Mesenchymal stem cell (in vitro differentiated cells and primary cell): ENCODE data around the gene PADI6.
A peak's percentile ranks its signal among the peaks of the same experiment; 100 is the strongest.

ENCODE experiments used
- DNase-seq: peaks from one replicate; pipeline ENCODE4 v3.0.0-alpha.2; 2013
- H2AFZ ChIP-seq: one replicate; pipeline ENCODE4 v1.6.1; 2013; ENCODE audit warnings: low read depth, mild to moderate bottlenecking, control low read depth, inconsistent platforms, low read length, moderate library complexity
- H2AK5ac ChIP-seq: 2 replicates; pipeline ENCODE4 v1.6.1; 2013; ENCODE audit warnings: low read length, moderate library complexity, mild to moderate bottlenecking, inconsistent platforms; ENCODE audit not compliant: severe bottlenecking
- H2BK120ac ChIP-seq: one replicate; pipeline ENCODE4 v1.6.1; 2013; ENCODE audit warnings: low read depth, mild to moderate bottlenecking, inconsistent platforms, low read length, moderate library complexity
- H2BK12ac ChIP-seq, 2 experiments: one replicate each; pipeline ENCODE4 v1.6.1; 2013; ENCODE audit warnings: inconsistent platforms in 2 of 2, low read length in 2 of 2, mild to moderate bottlenecking in 2 of 2, moderate library complexity in 2 of 2, control low read depth in 1 of 2
- H2BK15ac ChIP-seq: one replicate; pipeline ENCODE4 v1.6.1; 2013; ENCODE audit warnings: mild to moderate bottlenecking, low read depth, inconsistent platforms; ENCODE audit not compliant: poor library complexity, severe bottlenecking
- H2BK5ac ChIP-seq: 2 replicates; pipeline ENCODE4 v1.6.1; 2013; ENCODE audit warnings: low read depth, mild to moderate bottlenecking, low read length, control low read depth, inconsistent platforms; ENCODE audit not compliant: poor library complexity, severe bottlenecking
- H3K14ac ChIP-seq, 2 experiments: one replicate each; pipeline ENCODE4 v1.6.1; 2013; ENCODE audit warnings: inconsistent platforms in 2 of 2, low read length in 2 of 2, control low read depth in 1 of 2, mild to moderate bottlenecking in 1 of 2, moderate library complexity in 1 of 2
- H3K18ac ChIP-seq, 2 experiments: one replicate each; pipeline ENCODE4 v1.6.1; 2013; ENCODE audit warnings: inconsistent platforms in 2 of 2, low read length in 2 of 2, control low read depth in 1 of 2, low read depth in 1 of 2, mild to moderate bottlenecking in 1 of 2
- H3K23ac ChIP-seq, 2 experiments: one replicate each; pipeline ENCODE4 v1.6.1; 2013; ENCODE audit warnings: inconsistent platforms in 2 of 2, low read length in 2 of 2, mild to moderate bottlenecking in 2 of 2, moderate library complexity in 2 of 2, control low read depth in 1 of 2
- H3K27ac ChIP-seq: 2 replicates; pipeline ENCODE4 v1.5.1; 2013; ENCODE audit warnings: mild to moderate bottlenecking, moderate library complexity, low read length, control low read depth, inconsistent platforms; ENCODE audit not compliant: poor library complexity, severe bottlenecking
- H3K27me3 ChIP-seq, 2 experiments: 2 replicates each; pipeline versions ENCODE4 v1.6.1 to v1.7.0; 2013; ENCODE audit warnings: low read length in 2 of 2, mild to moderate bottlenecking in 2 of 2, moderate library complexity in 2 of 2, control low read depth in 1 of 2, inconsistent platforms in 1 of 2; ENCODE audit not compliant: control insufficient read depth in 1 of 2, insufficient read depth in 1 of 2
- H3K36me3 ChIP-seq, 2 experiments: 2 replicates each; pipeline versions ENCODE4 v1.6.1 to v1.7.0; 2013; ENCODE audit warnings: low read length in 2 of 2, control low read depth in 1 of 2, inconsistent platforms in 1 of 2, low read depth in 1 of 2, mild to moderate bottlenecking in 1 of 2; ENCODE audit not compliant: insufficient read depth in 2 of 2, control insufficient read depth in 1 of 2
- H3K4ac ChIP-seq, 2 experiments: one replicate each; pipeline ENCODE4 v1.6.1; 2013; ENCODE audit warnings: inconsistent platforms in 2 of 2, low read length in 2 of 2, mild to moderate bottlenecking in 2 of 2, moderate library complexity in 2 of 2, control low read depth in 1 of 2, low read depth in 1 of 2
- H3K4me1 ChIP-seq: 2 replicates; pipeline ENCODE4 v1.6.1; 2013; ENCODE audit warnings: low read depth, low read length, control low read depth; ENCODE audit not compliant: control insufficient read depth, insufficient read depth
- H3K4me2 ChIP-seq: 2 replicates; pipeline ENCODE4 v1.6.1; 2013; ENCODE audit warnings: low read length, mild to moderate bottlenecking, inconsistent platforms; ENCODE audit not compliant: poor library complexity, severe bottlenecking
- H3K4me3 ChIP-seq, 2 experiments: 2 replicates each; pipeline versions ENCODE4 v1.5.1 to v1.7.0; 2013; ENCODE audit warnings: low read length in 2 of 2, mild to moderate bottlenecking in 2 of 2, control low read depth in 1 of 2, low read depth in 1 of 2; ENCODE audit not compliant: insufficient read depth in 1 of 2
- H3K79me1 ChIP-seq: replicated peaks from 2 replicates; pipeline ENCODE4 v1.6.1; 2013; ENCODE audit warnings: mild to moderate bottlenecking, control low read depth, low read length, inconsistent platforms; ENCODE audit not compliant: poor library complexity, severe bottlenecking
- H3K9ac ChIP-seq: 2 replicates; pipeline ENCODE4 v1.7.0; 2013; ENCODE audit warnings: mild to moderate bottlenecking, low read length, moderate library complexity
- H3K9me3 ChIP-seq: 2 replicates; pipeline ENCODE4 v1.7.0; 2013; ENCODE audit warnings: mild to moderate bottlenecking, low read length; ENCODE audit not compliant: control insufficient read depth
- H4K8ac ChIP-seq: one replicate; pipeline ENCODE4 v1.6.1; 2013; ENCODE audit warnings: inconsistent platforms, mild to moderate bottlenecking, low read length, moderate library complexity
- H4K91ac ChIP-seq: one replicate; pipeline ENCODE4 v1.6.1; 2013; ENCODE audit warnings: mild to moderate bottlenecking, low read length, inconsistent platforms
- WGBS: methylation state at CpG from one replicate; pipeline ENCODE4 v1.1.7; 2013; ENCODE audit warnings: mixed read lengths; 5-methylcytosine and 5-hydroxymethylcytosine counted together

Gene PADI6

DNA sequence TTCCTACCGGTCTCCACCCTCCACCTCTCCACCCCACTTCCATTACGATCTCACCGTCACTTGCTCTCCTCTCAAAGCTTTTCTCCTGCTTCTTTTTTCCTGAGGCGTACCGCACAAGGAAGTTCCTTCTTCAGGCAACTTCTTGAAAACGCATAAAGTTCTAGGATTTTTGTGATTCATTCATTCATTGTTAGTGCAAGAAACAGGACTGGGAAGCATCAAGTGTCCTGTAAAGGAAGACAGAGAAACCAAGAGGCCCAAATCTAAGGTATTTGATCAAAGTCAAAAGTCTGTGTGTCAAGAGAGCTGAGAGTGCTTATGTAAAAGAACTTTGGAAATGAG lies 68.8 kb downstream of the PADI6 start:
- H3K36me3 ChIP-seq = peaks cover 0 to 3% of the 10 kb centered on the region in 2 experiments

GRCh38 chr1:17441265-17441992 lies 69.4 kb downstream of the PADI6 start:
- DNase-seq = peak; percentile 38
- Histone ChIP-seq H3K4me2 (no peak overlapping the region), H2BK120ac (no peak overlapping the region), H2BK15ac (no peak overlapping the region), H3K36me3 (peaks cover 0 to 3% of the 10 kb centered on the region in 2 experiments), H3K79me1 (peaks cover 2% of the 10 kb centered on the region), H4K91ac (no peak overlapping the region), H3K18ac (no peak overlapping the region), H3K4ac (no peak overlapping the region), H2BK12ac (no peak overlapping the region), H3K4me3 (no peak overlapping the region), H3K9me3 (no peaks in the 10 kb centered on the region), H4K8ac (no peak overlapping the region), H2AK5ac (no peak overlapping the region), H2AFZ (no peak overlapping the region), H3K27me3 (no peaks in the 10 kb centered on the region), H3K9ac (peak overlapping the region; percentile 90), H3K27ac (no peak overlapping the region), H3K4me1 (peaks cover 16% of the 10 kb centered on the region), H3K14ac (no peak overlapping the region), H3K23ac (no peak overlapping the region), H2BK5ac (no peak overlapping the region)
- WGBS = 35% methylated on average over 9 of the region's 10 CpGs

More for the DNA sequence above, 68.8 kb downstream of the PADI6 start:
- H3K23ac ChIP-seq = no peak overlapping the region
- no peaks in the 10 kb centered on the region for H3K27me3 ChIP-seq
- no peak overlapping the region for H2BK5ac ChIP-seq
- H4K91ac ChIP-seq = no peak overlapping the region
- peak overlapping the region in 1 of 2 experiments; percentile 77 for H2BK12ac ChIP-seq
- no peak overlapping the region for H3K4me2 ChIP-seq
- H3K9ac ChIP-seq = peak overlapping the region; percentile 90
- peak overlapping the region in 1 of 2 experiments; percentile 83 for H3K4me3 ChIP-seq
- H3K9me3 ChIP-seq = no peaks in the 10 kb centered on the region
- peaks cover 19% of the 10 kb centered on the region for H3K4me1 ChIP-seq
- peak overlapping the region in 1 of 2 experiments; percentile 67 for H3K4ac ChIP-seq
- H2BK120ac ChIP-seq = no peak overlapping the region
- peak overlapping the region; percentile 18 for H2AFZ ChIP-seq
- 27% methylated on average over 6 of the region's 6 CpGs for WGBS
- H3K14ac ChIP-seq = no peak overlapping the region
- peaks cover 2% of the 10 kb centered on the region for H3K79me1 ChIP-seq
- no peak overlapping the region for H4K8ac ChIP-seq
- H3K18ac ChIP-seq = no peak overlapping the region
- H3K27ac ChIP-seq = no peak overlapping the region
- H2AK5ac ChIP-seq = peak overlapping the region; percentile 25
- peak; percentile 16 for DNase-seq
- no peak overlapping the region for H2BK15ac ChIP-seq

- H3K4me2 ChIP-seq = no peak overlapping the region
Observed at GRCh38 chr1:17441993-17442357, 70.0 kb downstream of the PADI6 start.

DNA sequence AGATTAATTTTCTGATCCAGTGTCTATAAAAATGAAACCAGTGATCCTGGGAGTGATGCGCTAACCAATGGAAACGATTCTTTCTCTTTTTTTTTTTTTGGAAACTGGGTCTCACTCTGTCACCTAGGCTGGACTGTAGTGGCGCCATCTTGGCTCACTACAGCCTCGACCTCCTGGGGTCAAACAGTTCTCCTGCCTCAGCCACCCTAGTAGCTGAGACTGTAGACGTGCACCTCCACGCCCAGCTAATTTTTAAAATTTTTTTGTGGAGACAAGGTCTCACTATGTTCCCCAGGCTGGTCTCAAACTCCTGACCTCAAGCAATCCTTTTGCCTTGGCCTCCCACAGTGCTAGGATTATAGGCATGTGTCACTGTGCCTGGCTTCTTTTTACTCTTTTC lies 70.8 kb downstream of the PADI6 start:
- Histone ChIP-seq H3K4me2 (no peak overlapping the region), H3K79me1 (peaks cover 2% of the 10 kb centered on the region), H3K9me3 (no peaks in the 10 kb centered on the region), H4K8ac (no peak overlapping the region), H3K9ac (peak overlapping the region; percentile 64), H3K27me3 (no peaks in the 10 kb centered on the region), H2BK15ac (no peak overlapping the region), H3K27ac (peak overlapping the region; percentile 92), H3K23ac (no peak overlapping the region), H3K4ac (no peak overlapping the region), H3K4me3 (no peak overlapping the region), H3K18ac (no peak overlapping the region), H4K91ac (no peak overlapping the region), H3K4me1 (peaks cover 11% of the 10 kb centered on the region), H2BK12ac (no peak overlapping the region), H3K36me3 (no peaks in the 10 kb centered on the region), H3K14ac (no peak overlapping the region), H2AFZ (no peak overlapping the region), H2BK120ac (no peak overlapping the region), H2BK5ac (no peak overlapping the region), H2AK5ac (peak overlapping the region; percentile 49)
- DNase-seq = no peak
- 92% methylated on average over 6 of the region's 6 CpGs for WGBS

More at GRCh38 chr1:17441993-17442357, 70.0 kb downstream of the PADI6 start:
- no peak overlapping the region for H2BK15ac ChIP-seq
- H2AK5ac ChIP-seq = peak overlapping the region; percentile 69
- H2BK5ac ChIP-seq = no peak overlapping the region
- H3K4me1 ChIP-seq = peaks cover 11% of the 10 kb centered on the region
- no peak overlapping the region for H3K27ac ChIP-seq
- H3K4ac ChIP-seq = no peak overlapping the region
- no peak for DNase-seq
- no peak overlapping the region for H3K23ac ChIP-seq
- no peak overlapping the region for H3K4me3 ChIP-seq
- no peak overlapping the region for H4K8ac ChIP-seq
- WGBS = 100% methylated on average over 2 of the region's 4 CpGs
- H3K27me3 ChIP-seq = no peaks in the 10 kb centered on the region
- no peak overlapping the region for H3K14ac ChIP-seq
- no peak overlapping the region for H2AFZ ChIP-seq
- H3K9me3 ChIP-seq = no peaks in the 10 kb centered on the region
- H3K9ac ChIP-seq = no peak overlapping the region
- H2BK120ac ChIP-seq = no peak overlapping the region
- no peak overlapping the region for H3K18ac ChIP-seq
- H2BK12ac ChIP-seq = no peak overlapping the region
- H3K36me3 ChIP-seq = no peaks in the 10 kb centered on the region
- H3K79me1 ChIP-seq = peaks cover 2% of the 10 kb centered on the region
- no peak overlapping the region for H4K91ac ChIP-seq
